ENCODE measurements around the gene AHRR. TPM values are rescaled to one million over a fixed set of nuclear protein-coding genes. Genes with fewer than 3 reads are reported as not detected.

Gene AHRR
- total RNA-seq, 2 experiments from 2014 or later, result 2.2 to 3.4 TPM

DNA sequence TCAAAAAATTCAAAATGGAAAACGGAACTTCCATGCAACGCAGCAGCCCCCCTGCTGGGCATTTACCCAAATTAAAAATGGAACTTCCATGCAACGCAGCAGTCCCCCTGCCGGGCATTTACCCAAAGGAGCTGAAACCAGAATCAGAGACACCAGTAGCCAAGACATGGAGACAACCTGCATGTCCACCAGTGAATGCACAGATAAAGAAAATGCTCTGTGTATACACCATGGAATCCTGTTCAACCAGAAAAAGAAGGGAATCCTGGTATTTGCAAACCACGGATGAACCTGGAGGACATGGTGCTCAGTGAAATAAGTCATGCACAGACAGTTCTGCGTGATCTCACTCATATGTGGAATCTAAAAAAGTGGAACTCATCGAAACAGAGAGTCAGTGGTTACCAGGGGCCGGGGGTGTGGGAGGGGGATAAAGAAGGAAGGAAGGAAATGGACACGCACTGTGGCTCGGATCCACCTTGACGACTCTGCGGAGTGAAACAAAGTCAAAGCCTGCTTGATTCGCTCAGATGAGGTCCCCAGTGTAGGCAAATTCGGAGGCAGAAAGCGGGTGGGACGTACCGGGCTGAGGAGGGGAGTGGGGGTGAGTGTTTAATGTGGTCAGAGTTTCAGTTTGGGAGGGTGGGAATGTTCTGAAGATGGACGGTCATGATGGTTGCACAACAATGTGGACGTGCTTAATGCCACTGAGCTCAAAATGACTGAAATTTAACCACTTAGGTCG lies 81.3 kb downstream of the AHRR start:
- Histone ChIP-seq H3K9me3 (ENCODE audit: low read length) (no peaks in the 10 kb centered on the region), H3K27ac (ENCODE audit: low read depth, low read length, poor library complexity, severe bottlenecking) (no peak overlapping the region), H3K4me3 (ENCODE audit: low read depth, low read length, poor library complexity, severe bottlenecking) (no peak overlapping the region), H3K4me1 (ENCODE audit: insufficient read depth, low read length, poor library complexity, severe bottlenecking) (no peaks in the 10 kb centered on the region), H3K36me3 (ENCODE audit: insufficient read depth, low read length) (no peaks in the 10 kb centered on the region), H4K20me1 (ENCODE audit: insufficient read depth, low read length) (no peaks in the 10 kb centered on the region), H2AFZ (ENCODE audit: low read length) (no peak overlapping the region), H3K79me2 (ENCODE audit: insufficient read depth, low read depth, low read length) (no peaks in the 10 kb centered on the region), H3K4me2 (ENCODE audit: low read length) (no peak overlapping the region), H3K9me2 (ENCODE audit: insufficient read depth, low read length) (no peaks in the 10 kb centered on the region)
- DNase-seq (ENCODE audit: low spot score), result no peak
- TF ChIP-seq, protein P1, sequence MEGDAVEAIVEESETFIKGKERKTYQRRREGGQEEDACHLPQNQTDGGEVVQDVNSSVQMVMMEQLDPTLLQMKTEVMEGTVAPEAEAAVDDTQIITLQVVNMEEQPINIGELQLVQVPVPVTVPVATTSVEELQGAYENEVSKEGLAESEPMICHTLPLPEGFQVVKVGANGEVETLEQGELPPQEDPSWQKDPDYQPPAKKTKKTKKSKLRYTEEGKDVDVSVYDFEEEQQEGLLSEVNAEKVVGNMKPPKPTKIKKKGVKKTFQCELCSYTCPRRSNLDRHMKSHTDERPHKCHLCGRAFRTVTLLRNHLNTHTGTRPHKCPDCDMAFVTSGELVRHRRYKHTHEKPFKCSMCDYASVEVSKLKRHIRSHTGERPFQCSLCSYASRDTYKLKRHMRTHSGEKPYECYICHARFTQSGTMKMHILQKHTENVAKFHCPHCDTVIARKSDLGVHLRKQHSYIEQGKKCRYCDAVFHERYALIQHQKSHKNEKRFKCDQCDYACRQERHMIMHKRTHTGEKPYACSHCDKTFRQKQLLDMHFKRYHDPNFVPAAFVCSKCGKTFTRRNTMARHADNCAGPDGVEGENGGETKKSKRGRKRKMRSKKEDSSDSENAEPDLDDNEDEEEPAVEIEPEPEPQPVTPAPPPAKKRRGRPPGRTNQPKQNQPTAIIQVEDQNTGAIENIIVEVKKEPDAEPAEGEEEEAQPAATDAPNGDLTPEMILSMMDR (conservative IDR thresholded peaks at IDR 0.05; ENCODE audit: low read length), result no peak
- no peak for TF ChIP-seq EZH2phosphoT487 (IDR thresholded peaks at IDR 0.05; ENCODE audit: borderline replicate concordance, low read depth, low read length)
- no TSS peak for BruUV-seq (replicated peaks)
- ChIA-PET POLR2A (no interaction called here), CTCF (ENCODE audit: unreplicated experiment) (no interaction called here)
- intact Hi-C loops (cut with micrococcal nuclease; ENCODE audit: unreplicated experiment), result no loop called here

GRCh38 chr5:403995-404394 lies 82.5 kb downstream of the AHRR start:
- Histone ChIP-seq H3K9me3 (ENCODE audit: low read length) (no peaks in the 10 kb centered on the region), H3K4me2 (ENCODE audit: low read length) (no peak overlapping the region), H4K20me1 (ENCODE audit: insufficient read depth, low read length) (no peaks in the 10 kb centered on the region), H3K4me3 (ENCODE audit: low read depth, low read length, poor library complexity, severe bottlenecking) (no peak overlapping the region), H3K4me1 (ENCODE audit: insufficient read depth, low read length, poor library complexity, severe bottlenecking) (no peaks in the 10 kb centered on the region), H3K36me3 (ENCODE audit: insufficient read depth, low read length) (no peaks in the 10 kb centered on the region), H3K27ac (ENCODE audit: low read depth, low read length, poor library complexity, severe bottlenecking) (no peak overlapping the region), H2AFZ (ENCODE audit: low read length) (no peak overlapping the region), H3K9me2 (ENCODE audit: insufficient read depth, low read length) (no peaks in the 10 kb centered on the region), H3K79me2 (ENCODE audit: insufficient read depth, low read depth, low read length) (no peaks in the 10 kb centered on the region)
- no TSS peak for BruUV-seq (replicated peaks)
- intact Hi-C loops (cut with micrococcal nuclease; ENCODE audit: unreplicated experiment), result no loop called here
- ChIA-PET CTCF (ENCODE audit: unreplicated experiment) (no interaction called here), POLR2A (interaction anchor here (0.6 kb wide), 1 partner anchor 29 kb away, joined by 3 read pairs; no protein-coding TSS in a partner anchor)
- DNase-seq (ENCODE audit: low spot score), result no peak
- TF ChIP-seq, protein P1 (conservative IDR thresholded peaks at IDR 0.05; ENCODE audit: low read length), result no peak
- no peak for TF ChIP-seq EZH2phosphoT487 (IDR thresholded peaks at IDR 0.05; ENCODE audit: borderline replicate concordance, low read depth, low read length)

DNA sequence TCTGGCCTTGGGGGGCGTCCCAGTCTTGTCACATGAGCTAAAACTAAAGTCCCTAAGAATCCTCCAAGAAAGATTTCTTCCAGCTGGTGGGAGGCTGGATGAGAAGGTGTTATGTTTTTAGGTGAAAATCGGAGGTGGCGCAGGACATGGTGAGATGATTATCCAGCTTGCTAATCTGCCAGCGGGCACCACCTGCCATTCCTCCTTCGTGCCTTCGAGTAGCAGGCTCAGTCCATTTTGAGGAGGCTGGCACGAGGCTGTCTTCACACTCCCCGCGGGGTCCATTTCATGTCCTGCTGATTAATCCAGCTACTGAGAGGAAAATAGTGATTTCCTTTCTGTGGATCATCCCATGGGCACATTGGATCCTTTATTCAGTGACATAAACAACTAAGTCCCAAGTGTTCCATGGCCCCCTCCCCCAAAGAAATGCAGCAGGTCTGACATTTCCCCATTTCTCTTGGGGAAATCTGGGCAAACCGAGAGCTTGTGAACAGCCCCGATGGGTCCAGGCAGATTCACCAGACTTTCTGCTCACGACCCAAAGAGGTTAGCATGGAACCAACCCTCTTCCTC lies 83.2 kb downstream of the AHRR start:
- H2AFZ ChIP-seq (ENCODE audit: low read length), result no peak overlapping the region
- no peaks in the 10 kb centered on the region for H3K9me2 ChIP-seq (ENCODE audit: insufficient read depth, low read length)
- intact Hi-C loops (cut with micrococcal nuclease; ENCODE audit: unreplicated experiment), result no loop called here
- H3K79me2 ChIP-seq (ENCODE audit: insufficient read depth, low read depth, low read length), result no peaks in the 10 kb centered on the region
- ChIA-PET CTCF (ENCODE audit: unreplicated experiment) (no interaction called here), POLR2A (interaction anchor here (0.6 kb wide), 1 partner anchor 24 kb away, joined by 3 read pairs; no protein-coding TSS in a partner anchor)
- H3K9me3 ChIP-seq (ENCODE audit: low read length), result no peaks in the 10 kb centered on the region
- no peak for DNase-seq (ENCODE audit: low spot score)
- no peaks in the 10 kb centered on the region for H3K36me3 ChIP-seq (ENCODE audit: insufficient read depth, low read length)
- H3K27ac ChIP-seq (ENCODE audit: low read depth, low read length, poor library complexity, severe bottlenecking), result no peak overlapping the region
- H3K4me3 ChIP-seq (ENCODE audit: low read depth, low read length, poor library complexity, severe bottlenecking), result no peak overlapping the region
- no TSS peak for BruUV-seq (replicated peaks)
- TF ChIP-seq, protein P1 (conservative IDR thresholded peaks at IDR 0.05; ENCODE audit: low read length), result no peak
- TF ChIP-seq EZH2phosphoT487 (IDR thresholded peaks at IDR 0.05; ENCODE audit: borderline replicate concordance, low read depth, low read length), result no peak
- H4K20me1 ChIP-seq (ENCODE audit: insufficient read depth, low read length), result no peaks in the 10 kb centered on the region
- no peak overlapping the region for H3K4me2 ChIP-seq (ENCODE audit: low read length)
- H3K4me1 ChIP-seq (ENCODE audit: insufficient read depth, low read length, poor library complexity, severe bottlenecking), result no peaks in the 10 kb centered on the region

Measured in OCI-LY7 (cell line).